ENCODE data around the gene EYA3.

Gene EYA3

GRCh38 chr1:27935721-27936120 is 152.7 kb downstream of the EYA3 start:
- no peak for DNase-seq

- no peak for DNase-seq
Observed at GRCh38 chr1:27934818-27935549, 153.4 kb downstream of the EYA3 start, which contains the start of gene SMPDL3B. Gene SMPDL3B (plus strand): TSS chr1:27935000. CDS start chr1:27935184, 184 bp downstream.

GRCh38 chr1:27931759-27932158 is 156.7 kb downstream of the EYA3 start:
- no peak for DNase-seq

GRCh38 chr1:27931184-27931583 is 157.2 kb downstream of the EYA3 start:
- no peak for DNase-seq

DNA sequence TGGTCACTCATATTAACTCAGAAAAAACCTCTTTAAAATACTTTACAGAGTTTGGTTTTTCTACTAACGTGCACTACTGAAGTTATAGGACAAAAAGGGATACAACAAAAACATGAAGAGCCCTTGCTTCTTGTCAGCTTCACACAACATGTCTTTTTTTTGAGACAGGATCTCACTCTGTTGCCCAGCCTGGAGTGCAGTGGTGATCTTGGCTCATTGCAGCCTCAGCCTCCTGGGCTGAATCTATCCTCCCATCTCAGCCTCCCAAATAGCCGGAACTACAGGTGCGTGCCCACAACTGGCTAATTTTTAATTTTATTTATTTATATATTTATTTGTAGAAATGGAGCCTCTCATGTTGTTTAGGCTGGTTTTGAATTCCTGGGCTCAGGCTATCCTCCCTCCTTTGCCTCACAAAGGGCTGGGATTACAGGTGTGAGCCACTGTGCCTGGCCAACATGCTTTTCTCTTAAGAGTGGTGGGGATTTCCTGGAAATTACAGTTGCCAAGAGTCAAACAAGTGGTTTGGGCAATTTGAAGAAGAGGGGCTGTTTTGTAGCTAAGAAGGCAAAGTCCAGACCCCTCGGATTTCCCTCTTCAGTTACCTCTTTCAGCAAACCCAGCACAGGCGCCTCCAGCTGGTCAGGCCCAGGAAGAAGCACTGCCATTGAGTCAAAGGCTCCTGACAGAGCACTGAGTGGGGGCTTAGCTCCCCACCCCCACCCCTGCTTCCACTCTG is 160.0 kb downstream of the EYA3 start:
- no peak for DNase-seq

DNA sequence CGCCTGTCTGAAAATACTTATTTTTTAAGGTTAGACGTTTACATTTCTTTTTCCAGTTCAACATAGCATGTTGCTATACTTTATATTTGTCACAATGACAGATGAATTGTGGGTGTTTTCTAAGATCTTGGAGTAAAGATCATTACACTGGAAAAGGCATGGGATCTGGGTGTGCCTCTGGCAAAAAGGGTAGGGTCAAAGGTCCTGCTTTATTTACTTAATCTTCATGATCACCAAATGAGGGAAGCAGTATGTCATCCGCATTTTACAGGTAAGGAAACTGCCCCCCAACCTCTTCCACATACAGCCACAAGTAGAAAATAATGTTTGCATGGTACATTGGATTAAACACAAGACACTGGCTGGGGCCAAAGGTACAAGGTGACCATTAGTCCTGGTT is 166.1 kb downstream of the EYA3 start:
- DNase-seq, result no peak
